Tibial artery (tissue), 4 donors: ENCODE results near the gene CHSY3.

ENCODE experiments used
- DNase-seq, 2 donors: peaks; one replicate each; pipeline ENCODE4 v3.0.0-alpha.2; 2019
- H3K27ac ChIP-seq, 2 donors: fragments of 200-600 bp; sonication (generic) in 1 of 2; 1 replicate in 1 of 2; 2 replicates in 1 of 2; pipeline ENCODE4 v1.5.1; 2018 to 2019; ENCODE audit warnings: mild to moderate bottlenecking in 1 of 2
- H3K27me3 ChIP-seq, 2 donors: fragments of 200-600 bp; sonication (generic) in 1 of 2; one replicate each; pipeline versions ENCODE4 v1.5.1 to v1.6.0; 2016 to 2019
- H3K36me3 ChIP-seq, 3 donors: fragments of 200-600 bp; sonication (generic) in 2 of 3; one replicate each; pipeline ENCODE4 v1.5.1; 2016 to 2019; ENCODE audit warnings: mild to moderate bottlenecking in 2 of 3
- H3K4me1 ChIP-seq, 4 donors: fragments of 200-600 bp; sonication (generic) in 2 of 4; 1 replicate in 3 of 4; 2 replicates in 1 of 4; pipeline ENCODE4 v1.5.1; 2016 to 2019
- H3K4me3 ChIP-seq, 2 donors: fragments of 200-600 bp; sonication (generic) in 1 of 2; 1 replicate in 1 of 2; 2 replicates in 1 of 2; pipeline ENCODE4 v1.5.1; 2018 to 2019; ENCODE audit warnings: mild to moderate bottlenecking in 2 of 2
- H3K9me3 ChIP-seq, 3 donors: fragments of 200-600 bp; sonication (generic) in 1 of 3; one replicate each; pipeline ENCODE4 v1.5.1; 2016 to 2019
- CTCF ChIP-seq, 2 experiments: fragments of 200-600 bp in 1 of 2; fragments of 450-650 bp in 1 of 2; IDR thresholded peaks; one replicate each; pipeline ENCODE4 v1.5.1; 2017 to 2019; ENCODE audit warnings: antibody characterized with exemption in 2 of 2, mild to moderate bottlenecking in 1 of 2, moderate library complexity in 1 of 2
- intact Hi-C: fragments of 100-400 bp; cut with DNase I; formaldehyde crosslinking; loops from one replicate; pipeline ENCODE4 v1.15.0; 2023; ENCODE audit warnings: low total_unique reads

The CHSY3 gene

GRCh38 chr5:129977810-129978209 is 73.5 kb downstream of the CHSY3 start:
- H3K27me3 ChIP-seq = no peaks in the 10 kb centered on the region
- DNase-seq = no peak
- no peak overlapping the region for H3K4me3 ChIP-seq
- intact Hi-C loops = no loop called here
- H3K27ac ChIP-seq = no peak overlapping the region
- H3K36me3 ChIP-seq = no peaks in the 10 kb centered on the region
- TF ChIP-seq CTCF (IDR thresholded peaks at IDR 0.05) = no peak
- H3K9me3 ChIP-seq = peaks cover 0 to 5% (median 0%) of the 10 kb centered on the region in 3 donors
- H3K4me1 ChIP-seq = peaks cover 0 to 29% (median 1%) of the 10 kb centered on the region in 4 donors

DNA sequence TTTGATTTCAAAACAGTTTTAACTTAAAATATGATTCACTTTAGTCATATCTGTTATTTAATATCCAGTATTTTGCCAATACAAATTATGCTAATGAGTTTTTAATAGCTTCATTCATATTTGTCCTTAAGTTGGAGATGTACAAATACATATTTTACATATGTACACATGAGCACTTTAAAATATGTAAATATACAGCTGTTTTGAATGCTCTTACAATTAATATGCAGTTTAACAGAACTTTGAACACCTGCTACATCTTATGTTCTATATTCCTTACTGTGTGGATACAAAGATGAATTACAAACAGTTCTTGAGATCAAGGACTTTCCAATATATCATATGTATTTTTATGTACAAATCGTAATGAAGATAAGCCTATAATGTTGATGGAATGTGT is 74.0 kb downstream of the CHSY3 start:
- no peak for DNase-seq
- TF ChIP-seq CTCF (IDR thresholded peaks at IDR 0.05) = no peak

GRCh38 chr5:129988453-129988852 is 84.2 kb downstream of the CHSY3 start:
- Histone ChIP-seq H3K27me3 (no peaks in the 10 kb centered on the region), H3K4me1 (peaks cover 0 to 4% (median 0%) of the 10 kb centered on the region in 4 donors), H3K27ac (no peak overlapping the region), H3K9me3 (peaks cover 5 to 21% (median 14%) of the 10 kb centered on the region in 3 donors), H3K36me3 (no peaks in the 10 kb centered on the region), H3K4me3 (no peak overlapping the region)
- TF ChIP-seq CTCF (IDR thresholded peaks at IDR 0.05) = no peak
- intact Hi-C loops = no loop called here
- no peak for DNase-seq

More for the DNA sequence above, 74.0 kb downstream of the CHSY3 start:
- intact Hi-C loops = no loop called here
- Histone ChIP-seq H3K27ac (no peak overlapping the region), H3K9me3 (peaks cover 0 to 5% (median 0%) of the 10 kb centered on the region in 3 donors), H3K4me3 (no peak overlapping the region), H3K4me1 (peaks cover 0 to 25% (median 1%) of the 10 kb centered on the region in 4 donors), H3K36me3 (no peaks in the 10 kb centered on the region), H3K27me3 (no peaks in the 10 kb centered on the region)

DNA sequence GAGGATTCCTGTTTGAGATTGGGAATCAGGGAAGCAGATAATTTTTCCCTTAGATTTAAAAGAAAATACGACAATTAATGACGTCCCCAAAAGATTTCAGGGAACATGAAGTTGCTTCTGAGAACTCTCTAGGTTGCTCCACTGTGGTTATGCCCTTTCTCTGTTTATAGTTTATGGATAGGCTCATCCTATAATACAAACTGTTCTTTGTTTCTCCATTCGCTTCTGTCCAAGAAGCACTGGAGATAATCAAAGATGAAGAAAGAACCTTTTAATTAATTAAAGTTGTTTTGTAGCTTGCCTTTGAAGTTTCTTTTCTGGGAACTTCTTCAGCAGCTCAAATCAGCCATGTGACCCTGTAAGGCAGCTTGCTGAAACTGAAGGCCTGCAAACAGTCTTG is 87.5 kb downstream of the CHSY3 start:
- no peaks in the 10 kb centered on the region for H3K36me3 ChIP-seq
- no peak for TF ChIP-seq CTCF (IDR thresholded peaks at IDR 0.05)
- H3K27me3 ChIP-seq = no peaks in the 10 kb centered on the region
- no peak overlapping the region for H3K4me3 ChIP-seq
- no peak for DNase-seq
- no peak overlapping the region for H3K27ac ChIP-seq
- intact Hi-C loops = no loop called here
- peaks cover 0 to 10% (median 0%) of the 10 kb centered on the region in 4 donors for H3K4me1 ChIP-seq
- peaks cover 0 to under 1% (median 0%) of the 10 kb centered on the region in 3 donors for H3K9me3 ChIP-seq

DNA sequence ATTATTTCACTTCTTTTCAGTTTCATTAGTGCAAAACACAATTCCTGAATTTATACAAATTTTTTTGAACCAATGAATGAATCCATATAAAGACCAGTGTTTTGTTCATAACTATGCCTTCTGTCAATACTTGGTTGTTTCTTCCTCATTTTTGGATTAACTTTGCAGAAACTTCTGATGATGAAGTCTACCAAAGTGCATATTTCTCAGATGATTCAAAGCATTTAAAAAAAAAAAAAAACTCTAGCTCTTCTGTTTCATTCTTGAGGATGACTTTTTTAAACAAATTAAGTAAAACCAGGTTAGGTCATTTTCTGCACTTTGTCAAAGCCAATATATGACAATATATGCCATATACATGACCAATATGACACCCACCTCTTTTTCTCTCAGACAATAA is 92.6 kb downstream of the CHSY3 start:
- Histone ChIP-seq H3K4me1 (peaks cover 0 to 21% (median 0%) of the 10 kb centered on the region in 4 donors), H3K36me3 (no peaks in the 10 kb centered on the region), H3K4me3 (no peak overlapping the region), H3K27ac (no peak overlapping the region), H3K27me3 (no peaks in the 10 kb centered on the region), H3K9me3 (no peaks in the 10 kb centered on the region)
- TF ChIP-seq CTCF (IDR thresholded peaks at IDR 0.05) = no peak
- DNase-seq = no peak
- intact Hi-C loops = no loop called here

DNA sequence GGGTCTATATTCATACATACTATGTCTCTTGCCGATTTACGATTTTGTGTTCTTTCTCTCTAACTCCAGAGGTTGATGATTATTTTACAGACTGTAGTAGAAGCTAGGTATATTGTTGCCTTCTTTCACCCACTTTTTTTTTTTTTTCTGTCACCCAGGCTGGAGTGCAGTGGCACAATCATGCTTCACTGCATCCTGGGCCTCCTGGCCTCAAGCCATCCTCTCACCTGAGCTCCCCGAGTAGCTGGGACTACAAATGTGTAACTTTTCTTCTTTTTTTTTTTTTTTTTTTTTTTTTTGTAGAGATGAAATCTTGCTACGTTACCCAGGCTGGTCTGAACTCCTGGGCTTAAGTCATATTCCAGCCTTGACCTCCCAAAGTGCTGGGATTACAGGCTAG is 96.2 kb downstream of the CHSY3 start:
- Histone ChIP-seq H3K27ac (no peak overlapping the region), H3K36me3 (no peaks in the 10 kb centered on the region), H3K4me1 (peaks cover 0 to 35% (median 0%) of the 10 kb centered on the region in 4 donors), H3K9me3 (no peaks in the 10 kb centered on the region), H3K4me3 (no peak overlapping the region), H3K27me3 (no peaks in the 10 kb centered on the region)
- intact Hi-C loops = no loop called here
- no peak for TF ChIP-seq CTCF (IDR thresholded peaks at IDR 0.05)
- DNase-seq = no peak
